ENCODE measurements around the gene KCNB1. TPM values are rescaled to one million over a fixed set of nuclear protein-coding genes. Genes with fewer than 3 reads are reported as not detected.
A peak's percentile ranks its signal among the peaks of the same experiment; 100 is the strongest.

KCNB1 gene
- polyA plus RNA-seq, 6 donors from 2014 or later: 0.05 to 0.15 TPM; not detected in 4

GRCh38 chr20:49489688-49490087, 7.2 kb upstream of the KCNB1 start:
- H3K4me1 Mint-ChIP-seq: peaks cover 0 to 2% (median 0%) of the 10 kb centered on the region in 3 donors
- DNase-seq (no peak), ATAC-seq (ENCODE audit: low read depth in 2 of 2) (no peak)
- H3K9me3 Mint-ChIP-seq: peaks cover 0 to 20% (median 6%) of the 10 kb centered on the region in 7 donors
- peaks cover 0 to 18% of the 10 kb centered on the region in 2 donors for H3K36me3 Mint-ChIP-seq
- H3K4me3 Mint-ChIP-seq: no peak overlapping the region
- H3K27ac Mint-ChIP-seq: no peak overlapping the region
- peaks cover 55 to 69% (median 59%) of the 10 kb centered on the region in 3 donors for H3K27me3 Mint-ChIP-seq

- Mint-ChIP-seq H3K27me3 (peaks cover 58 to 84% (median 71%) of the 10 kb centered on the region in 3 donors), H3K4me1 (peaks cover 6 to 16% (median 9%) of the 10 kb centered on the region in 3 donors), H3K36me3 (peaks cover 0 to 26% of the 10 kb centered on the region in 2 donors), H3K4me3 (peak overlapping the region in 1 of 8 donors; percentile 22), H3K27ac (no peak overlapping the region), H3K9me3 (peaks cover 0 to 11% (median 6%) of the 10 kb centered on the region in 7 donors)
- DNase-seq: no peak
- no peak for ATAC-seq (ENCODE audit: low read depth in 2 of 2)
These were observed 3.6 kb upstream of the KCNB1 start for GRCh38 chr20:49486064-49486463.

- DNase-seq: no peak
- Mint-ChIP-seq H3K27me3 (peaks cover 63 to 88% (median 76%) of the 10 kb centered on the region in 3 donors), H3K4me3 (peak overlapping the region in 3 of 8 donors; percentile 6 to 22 (median 17)), H3K36me3 (peaks cover 0 to 26% of the 10 kb centered on the region in 2 donors), H3K27ac (no peak overlapping the region), H3K4me1 (peaks cover 6 to 18% (median 9%) of the 10 kb centered on the region in 3 donors), H3K9me3 (peaks cover 0 to 11% (median 6%) of the 10 kb centered on the region in 7 donors)
- no peak for ATAC-seq (ENCODE audit: low read depth in 2 of 2)
These were observed 3.1 kb upstream of the KCNB1 start for GRCh38 chr20:49485563-49485962.

- H3K27ac Mint-ChIP-seq: no peak overlapping the region
- H3K9me3 Mint-ChIP-seq: peaks cover 0 to 10% (median 5%) of the 10 kb centered on the region in 7 donors
- peaks cover 57 to 90% (median 79%) of the 10 kb centered on the region in 3 donors for H3K27me3 Mint-ChIP-seq
- H3K36me3 Mint-ChIP-seq: peaks cover under 1 to 22% of the 10 kb centered on the region in 2 donors
- DNase-seq (peak; percentile 6), ATAC-seq (ENCODE audit: low read depth in 2 of 2) (peak; percentile 64 to 68)
- peaks cover 6 to 18% (median 9%) of the 10 kb centered on the region in 3 donors for H3K4me1 Mint-ChIP-seq
- H3K4me3 Mint-ChIP-seq: peak overlapping the region; percentile 10 to 87 (median 82)
These were observed 2.0 kb upstream of the KCNB1 start for GRCh38 chr20:49484180-49485140.

- DNase-seq: no peak
These were observed 1.2 kb upstream of the KCNB1 start for GRCh38 chr20:49483696-49484123.

GRCh38 chr20:49483018-49483695, 689 bp upstream of the KCNB1 start:
- H3K27me3 Mint-ChIP-seq: peaks cover 45 to 90% (median 78%) of the 10 kb centered on the region in 3 donors
- H3K27ac Mint-ChIP-seq: peak overlapping the region in 1 of 6 donors; percentile 37
- no peak for ATAC-seq (ENCODE audit: low read depth in 2 of 2)
- DNase-seq: no peak
- H3K36me3 Mint-ChIP-seq: peaks cover 7 to 24% of the 10 kb centered on the region in 2 donors
- H3K4me3 Mint-ChIP-seq: peak overlapping the region in 6 of 8 donors; percentile 10 to 79 (median 64)
- H3K9me3 Mint-ChIP-seq: peaks cover 0 to 10% (median 5%) of the 10 kb centered on the region in 7 donors
- peaks cover 6 to 18% (median 9%) of the 10 kb centered on the region in 3 donors for H3K4me1 Mint-ChIP-seq

More at GRCh38 chr20:49483696-49484123, 1.2 kb upstream of the KCNB1 start:
- Mint-ChIP-seq H3K27me3 (peaks cover 51 to 90% (median 79%) of the 10 kb centered on the region in 3 donors), H3K9me3 (peaks cover 0 to 10% (median 5%) of the 10 kb centered on the region in 7 donors), H3K4me1 (peaks cover 6 to 18% (median 9%) of the 10 kb centered on the region in 3 donors), H3K27ac (peak overlapping the region in 1 of 6 donors; percentile 20), H3K4me3 (peak overlapping the region in 2 of 8 donors; percentile 39 to 79), H3K36me3 (peaks cover 7 to 24% of the 10 kb centered on the region in 2 donors)
- no peak for ATAC-seq (ENCODE audit: low read depth in 2 of 2)

GRCh38 chr20:49482173-49482572, 295 bp downstream of the KCNB1 start:
- H3K27ac Mint-ChIP-seq: no peak overlapping the region
- H3K4me3 Mint-ChIP-seq: peak overlapping the region in 1 of 8 donors; percentile 18
- peaks cover 0 to 13% (median 5%) of the 10 kb centered on the region in 7 donors for H3K9me3 Mint-ChIP-seq

GRCh38 chr20:49481116-49481515, 1.4 kb downstream of the KCNB1 start:
- H3K27me3 Mint-ChIP-seq: peaks cover 37 to 82% (median 70%) of the 10 kb centered on the region in 3 donors
- DNase-seq: no peak
- peak overlapping the region in 1 of 8 donors; percentile 13 for H3K4me3 Mint-ChIP-seq
- no peak overlapping the region for H3K27ac Mint-ChIP-seq
- no peak for ATAC-seq (ENCODE audit: low read depth in 2 of 2)
- H3K9me3 Mint-ChIP-seq: peaks cover 0 to 13% (median 6%) of the 10 kb centered on the region in 7 donors
- peaks cover 6 to 18% (median 9%) of the 10 kb centered on the region in 3 donors for H3K4me1 Mint-ChIP-seq
- peaks cover 7 to 24% of the 10 kb centered on the region in 2 donors for H3K36me3 Mint-ChIP-seq

More at GRCh38 chr20:49482173-49482572, 295 bp downstream of the KCNB1 start:
- peaks cover 7 to 24% of the 10 kb centered on the region in 2 donors for H3K36me3 Mint-ChIP-seq
- ATAC-seq (ENCODE audit: low read depth in 2 of 2): no peak
- DNase-seq: no peak
- peaks cover 6 to 18% (median 9%) of the 10 kb centered on the region in 3 donors for H3K4me1 Mint-ChIP-seq
- H3K27me3 Mint-ChIP-seq: peaks cover 44 to 90% (median 78%) of the 10 kb centered on the region in 3 donors

GRCh38 chr20:49480236-49480635, 2.2 kb downstream of the KCNB1 start:
- Mint-ChIP-seq H3K36me3 (peaks cover 7 to 24% of the 10 kb centered on the region in 2 donors), H3K4me1 (peaks cover 6 to 18% (median 9%) of the 10 kb centered on the region in 3 donors), H3K4me3 (no peak overlapping the region), H3K27me3 (peaks cover 33 to 79% (median 69%) of the 10 kb centered on the region in 3 donors), H3K27ac (no peak overlapping the region), H3K9me3 (peaks cover 0 to 13% (median 5%) of the 10 kb centered on the region in 7 donors)
- ATAC-seq (ENCODE audit: low read depth in 2 of 2) (no peak), DNase-seq (no peak)

GRCh38 chr20:49479785-49480184, 2.7 kb downstream of the KCNB1 start:
- ATAC-seq (ENCODE audit: low read depth in 2 of 2) (no peak), DNase-seq (no peak)
- Mint-ChIP-seq H3K4me3 (no peak overlapping the region), H3K36me3 (peaks cover 7 to 24% of the 10 kb centered on the region in 2 donors), H3K27me3 (peaks cover 35 to 80% (median 71%) of the 10 kb centered on the region in 3 donors), H3K9me3 (peaks cover 0 to 13% (median 5%) of the 10 kb centered on the region in 7 donors), H3K4me1 (peaks cover 6 to 16% (median 9%) of the 10 kb centered on the region in 3 donors), H3K27ac (no peak overlapping the region)

GRCh38 chr20:49478754-49479689, 3.4 kb downstream of the KCNB1 start:
- peaks cover 36 to 80% (median 71%) of the 10 kb centered on the region in 3 donors for H3K27me3 Mint-ChIP-seq

GRCh38 chr20:49478266-49478665, 4.2 kb downstream of the KCNB1 start:
- H3K27ac Mint-ChIP-seq: no peak overlapping the region
- peaks cover 0 to 7% (median 3%) of the 10 kb centered on the region in 3 donors for H3K4me1 Mint-ChIP-seq
- ATAC-seq (ENCODE audit: low read depth in 2 of 2): no peak
- H3K4me3 Mint-ChIP-seq: no peak overlapping the region
- peaks cover 7 to 16% of the 10 kb centered on the region in 2 donors for H3K36me3 Mint-ChIP-seq
- H3K9me3 Mint-ChIP-seq: peaks cover 0 to 11% (median 4%) of the 10 kb centered on the region in 7 donors
- H3K27me3 Mint-ChIP-seq: peaks cover 41 to 81% (median 72%) of the 10 kb centered on the region in 3 donors
- DNase-seq: no peak

More at GRCh38 chr20:49478754-49479689, 3.4 kb downstream of the KCNB1 start:
- Mint-ChIP-seq H3K9me3 (peaks cover 0 to 11% (median 4%) of the 10 kb centered on the region in 7 donors), H3K27ac (no peak overlapping the region), H3K36me3 (peaks cover 7 to 17% of the 10 kb centered on the region in 2 donors), H3K4me3 (no peak overlapping the region), H3K4me1 (peaks cover under 1 to 11% (median 3%) of the 10 kb centered on the region in 3 donors)
- ATAC-seq (ENCODE audit: low read depth in 2 of 2): no peak
- DNase-seq: no peak
